NCI-H446 treated with DMSO at 0.1 percent for 48 hours (cell line): Measurements from ENCODE around the gene GAS7.
"Not testable (repeated sequence)": the region's sequence is repeated elsewhere in the genome, so short reads cannot be mapped to it uniquely, and the experiment has no call there.

Source experiments
- DNase-seq: peaks from one replicate; lab custom pipeline; 2025; lab: John Stamatoyannopoulos, UW

Gene GAS7

DNA sequence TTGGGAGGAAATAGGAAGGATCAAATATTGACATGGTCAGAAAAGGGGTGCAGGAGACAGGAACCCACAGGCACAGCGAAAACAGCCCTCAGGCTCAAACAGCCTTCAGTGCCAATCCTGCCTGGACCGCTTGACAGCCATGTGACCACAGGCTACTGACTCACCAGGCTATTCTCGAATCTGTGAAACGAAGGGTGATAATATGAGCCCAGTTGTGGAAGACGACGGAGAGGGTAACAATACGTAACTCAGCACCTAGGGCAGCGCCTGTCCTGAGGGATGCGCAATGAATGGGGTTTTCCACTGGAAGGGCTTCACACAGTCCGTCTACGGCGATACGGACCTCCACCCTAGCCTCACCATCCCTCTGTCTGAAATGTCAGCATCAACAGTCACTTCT is 176.0 kb downstream of the GAS7 start:
- DNase-seq, result no peak

DNA sequence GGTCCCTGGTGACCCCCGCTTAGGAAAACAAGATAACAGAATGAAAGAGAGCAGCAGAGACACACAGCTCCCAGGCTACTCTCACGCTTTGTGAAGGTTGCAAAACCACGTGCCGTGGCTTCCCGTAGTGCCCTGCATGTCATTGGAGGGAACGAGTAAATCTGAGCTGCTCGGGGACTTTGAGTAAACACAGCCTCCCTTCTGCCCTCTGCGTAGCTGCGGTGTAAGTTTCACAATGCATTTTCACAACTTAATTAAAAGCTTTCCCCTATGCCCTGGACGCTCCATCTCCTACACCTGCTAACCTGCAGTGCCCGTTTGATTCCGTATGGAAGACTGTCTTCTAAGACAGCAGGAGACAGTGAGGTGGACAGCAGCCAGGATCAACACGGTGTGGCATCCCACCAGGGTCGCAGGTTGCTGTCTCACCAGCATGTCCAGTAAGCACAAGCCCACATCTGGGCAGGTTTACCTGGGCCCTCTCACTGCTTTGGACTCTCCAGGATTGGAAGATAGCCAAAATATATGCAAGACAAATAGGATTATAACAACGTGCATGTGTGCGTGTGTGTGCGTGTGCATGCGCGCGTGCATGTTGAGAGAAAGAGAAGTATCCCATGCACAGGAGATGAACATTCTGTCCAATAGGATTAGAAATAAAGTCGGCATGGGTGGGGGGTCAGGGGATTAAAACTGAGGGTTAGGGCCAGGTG is 177.0 kb downstream of the GAS7 start:
- DNase-seq, result no peak

DNA sequence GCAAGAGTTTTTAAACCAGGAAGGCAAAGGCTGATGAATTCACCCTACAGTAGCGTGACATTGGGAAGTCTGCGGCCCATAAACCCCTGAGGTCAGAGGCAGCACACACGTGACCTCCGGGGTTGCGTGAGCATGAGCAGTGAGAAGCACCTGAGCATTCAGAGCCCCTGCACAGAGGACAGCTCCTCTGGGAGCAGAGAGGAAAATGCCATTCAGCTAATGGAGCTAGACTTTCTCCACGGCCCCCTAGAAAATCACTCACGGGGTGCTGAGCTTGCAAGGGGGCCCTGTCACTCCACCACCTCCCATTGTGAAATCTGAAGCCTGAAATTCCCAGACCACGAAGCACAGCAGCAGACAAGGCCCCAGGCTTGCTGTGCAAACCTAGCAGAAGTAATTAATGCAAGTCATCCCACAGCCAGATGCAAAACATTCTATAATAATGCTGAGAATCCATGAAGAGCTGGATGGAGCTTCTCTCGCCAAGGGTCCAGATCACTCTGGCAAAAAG is 178.4 kb downstream of the GAS7 start:
- no peak for DNase-seq

DNA sequence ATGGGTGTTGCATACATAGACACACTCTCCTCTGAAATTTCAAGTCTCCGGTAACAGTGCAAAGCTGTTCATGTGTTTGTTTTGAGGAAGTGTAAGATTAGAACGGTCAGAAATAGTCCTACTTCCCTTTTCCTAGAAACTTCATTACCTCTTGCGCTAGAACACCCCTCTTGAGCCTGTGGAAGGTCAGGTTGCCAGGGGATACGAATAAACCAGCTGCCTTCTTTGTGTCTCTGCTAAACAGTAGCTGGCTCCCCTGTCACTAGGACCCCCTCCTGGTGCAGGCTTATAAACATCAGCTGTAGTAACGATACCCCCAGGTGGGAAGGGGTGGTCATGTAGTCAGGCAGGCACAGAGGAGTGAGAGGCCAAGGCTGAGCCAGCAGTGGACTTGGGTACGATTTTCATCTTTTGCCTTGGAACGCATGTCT is 179.9 kb downstream of the GAS7 start:
- DNase-seq, result no peak

DNA sequence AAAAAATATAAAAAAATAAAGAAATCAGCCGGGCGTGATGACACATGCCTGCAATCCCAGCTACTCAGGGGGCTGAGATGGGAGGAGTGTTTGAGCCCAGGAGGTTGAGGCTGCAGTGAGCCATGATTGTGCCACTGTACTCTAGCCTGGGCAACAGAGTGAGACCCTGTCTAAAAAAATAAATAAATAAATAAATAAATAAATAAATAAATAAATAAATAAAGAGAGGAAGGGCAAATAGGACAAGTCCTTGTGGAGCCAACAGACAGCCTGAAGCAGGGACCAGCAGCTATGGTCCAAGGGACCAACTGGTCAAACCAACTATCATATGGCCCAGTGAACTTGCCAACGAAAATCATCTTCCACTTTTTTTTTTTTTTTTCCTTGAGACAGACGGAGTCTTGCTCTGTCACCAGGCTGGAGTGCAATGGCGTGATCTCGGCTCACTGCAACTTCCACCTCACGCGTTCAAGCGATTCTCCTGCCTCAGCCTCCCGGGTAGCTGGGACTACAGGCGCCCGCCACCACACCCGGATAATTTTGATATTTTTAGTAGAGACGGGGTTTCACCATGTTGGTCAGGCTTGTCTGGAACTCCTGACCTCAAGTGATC is 181.3 kb downstream of the GAS7 start:
- DNase-seq, result not testable (repeated sequence)

DNA sequence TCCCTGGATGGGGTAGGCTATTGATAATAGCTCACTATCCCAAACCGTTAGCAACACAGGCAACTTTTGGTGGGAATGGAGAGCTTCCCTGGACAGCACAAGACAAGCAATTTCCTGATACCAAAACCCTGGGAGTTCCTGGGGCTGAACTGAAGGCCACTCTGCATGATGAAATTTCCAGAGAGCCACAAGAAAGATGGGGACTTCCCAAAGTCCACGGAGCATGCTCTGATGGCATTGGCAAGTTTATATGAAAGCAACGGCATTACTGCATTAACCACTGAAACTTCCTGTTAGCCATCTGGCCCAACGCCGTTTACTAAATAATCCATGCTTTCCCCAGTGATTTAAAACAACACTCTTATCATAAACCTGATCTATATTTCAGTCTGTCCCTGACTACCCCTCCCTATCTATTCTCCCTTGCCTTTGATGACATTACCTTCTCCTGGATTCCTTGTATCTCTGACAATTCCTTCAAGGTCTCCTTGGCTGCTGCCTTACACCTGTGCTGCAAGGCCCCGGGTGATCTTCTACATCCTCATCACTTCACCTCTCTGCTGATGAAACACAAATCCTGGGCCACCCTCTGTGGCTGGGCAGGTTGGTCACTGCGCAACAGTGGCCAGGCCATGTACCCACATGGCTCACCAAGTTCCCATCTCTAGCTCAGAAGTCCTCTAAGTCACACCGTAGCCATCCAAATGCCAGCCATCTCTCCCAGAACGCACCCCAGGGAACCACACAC is 184.9 kb downstream of the GAS7 start:
- no peak for DNase-seq

DNA sequence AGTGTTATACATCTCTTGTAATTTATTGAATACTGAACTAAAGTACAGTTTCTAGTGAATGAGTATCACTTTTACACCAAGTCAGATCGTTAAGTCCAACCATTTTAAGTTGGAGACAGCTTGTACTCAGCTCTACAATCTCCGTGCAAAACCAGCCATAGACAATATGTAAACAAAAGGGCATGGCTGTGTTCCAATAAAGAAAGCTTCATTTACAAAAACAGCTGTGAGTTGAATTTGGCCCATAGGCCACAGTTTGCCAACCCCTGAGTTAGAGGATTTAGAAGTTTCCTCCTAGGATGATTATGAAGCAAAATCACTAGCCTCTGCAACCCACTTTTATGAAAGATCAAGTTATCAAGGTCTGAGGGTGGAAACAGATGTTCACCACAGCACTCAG is 187.7 kb downstream of the GAS7 start:
- no peak for DNase-seq

DNA sequence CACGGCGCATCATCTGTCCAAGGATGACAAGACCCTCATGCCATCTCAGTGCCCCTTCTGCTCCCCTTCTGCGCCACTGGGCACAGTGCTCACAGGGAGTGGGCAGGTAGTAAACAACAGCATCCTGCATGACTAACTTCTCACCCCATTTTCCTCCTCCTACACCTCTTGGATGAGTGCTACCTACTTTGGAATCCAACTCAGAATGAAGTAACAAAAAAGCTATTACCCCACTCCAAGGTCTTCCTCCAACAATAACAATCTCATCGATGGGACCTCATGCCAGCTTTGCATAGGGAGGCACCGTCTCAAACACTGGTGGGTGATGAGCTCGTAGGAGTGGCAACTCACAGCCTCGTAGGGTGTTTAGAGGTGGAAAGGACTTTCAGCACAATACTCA is 194.7 kb downstream of the GAS7 start:
- no peak for DNase-seq

DNA sequence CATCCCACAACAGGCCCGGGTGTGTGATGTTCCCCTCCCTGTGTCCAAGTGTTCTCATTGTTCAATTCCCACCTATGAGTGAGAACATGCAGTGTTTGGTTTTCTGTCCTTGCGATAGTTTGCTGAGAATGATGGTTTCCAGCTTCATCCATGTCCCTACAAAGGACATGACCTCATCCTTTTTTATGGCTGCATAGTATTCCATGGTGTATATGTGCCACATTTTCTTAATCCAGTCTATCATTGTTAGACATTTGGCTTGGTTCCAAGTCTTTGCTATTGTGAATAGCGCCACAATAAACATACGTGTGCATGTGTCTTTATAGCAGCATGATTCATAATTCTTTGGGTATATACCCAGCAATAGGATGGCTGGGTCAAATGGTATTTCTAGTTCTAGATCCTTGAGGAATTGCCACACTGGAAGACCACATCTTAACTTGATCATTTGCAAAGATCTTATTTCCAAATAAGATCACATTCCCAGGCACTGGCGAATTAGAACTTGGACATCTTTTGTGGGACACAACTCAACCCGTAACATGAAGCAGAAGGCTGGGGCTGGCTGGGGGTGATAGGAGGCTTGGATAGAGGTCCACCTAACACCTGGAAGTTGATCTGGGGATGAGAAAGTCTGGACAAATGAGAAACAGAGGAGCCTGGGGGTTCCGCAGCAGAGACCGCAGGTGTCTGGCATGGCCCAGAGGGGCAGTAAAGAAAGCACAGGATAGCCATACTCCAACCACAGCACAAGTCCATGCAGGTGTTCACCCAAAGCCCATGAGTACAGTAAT is 195.6 kb downstream of the GAS7 start:
- DNase-seq, result not testable (repeated sequence)

DNA sequence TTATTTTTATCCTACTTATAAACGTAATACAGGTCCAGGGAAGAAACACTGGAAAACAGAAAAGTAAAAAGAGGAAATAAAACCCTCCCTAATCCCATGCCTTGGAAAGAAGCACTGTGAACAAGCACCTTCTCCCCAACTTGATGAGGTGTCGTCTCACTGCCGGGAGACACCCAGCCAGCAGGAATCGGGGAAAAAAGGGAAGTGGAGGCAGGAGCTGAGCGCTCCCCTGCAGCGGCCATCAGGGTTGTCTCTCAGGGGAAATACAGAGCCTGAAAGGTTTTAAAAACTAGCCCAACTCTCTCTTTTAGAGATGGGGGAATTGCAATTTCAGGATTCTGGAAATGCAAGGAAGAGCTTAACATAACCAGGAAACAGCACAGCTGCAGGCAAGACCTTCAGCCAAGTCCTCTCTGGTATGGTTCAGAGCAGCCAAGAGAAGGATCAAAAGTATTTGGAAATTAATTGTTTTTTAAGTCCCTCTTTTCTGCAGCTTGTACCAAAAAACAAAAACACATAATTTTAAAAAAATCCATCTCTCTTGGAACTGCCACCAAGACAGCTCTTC is 197.0 kb downstream of the GAS7 start:
- no peak for DNase-seq

DNA sequence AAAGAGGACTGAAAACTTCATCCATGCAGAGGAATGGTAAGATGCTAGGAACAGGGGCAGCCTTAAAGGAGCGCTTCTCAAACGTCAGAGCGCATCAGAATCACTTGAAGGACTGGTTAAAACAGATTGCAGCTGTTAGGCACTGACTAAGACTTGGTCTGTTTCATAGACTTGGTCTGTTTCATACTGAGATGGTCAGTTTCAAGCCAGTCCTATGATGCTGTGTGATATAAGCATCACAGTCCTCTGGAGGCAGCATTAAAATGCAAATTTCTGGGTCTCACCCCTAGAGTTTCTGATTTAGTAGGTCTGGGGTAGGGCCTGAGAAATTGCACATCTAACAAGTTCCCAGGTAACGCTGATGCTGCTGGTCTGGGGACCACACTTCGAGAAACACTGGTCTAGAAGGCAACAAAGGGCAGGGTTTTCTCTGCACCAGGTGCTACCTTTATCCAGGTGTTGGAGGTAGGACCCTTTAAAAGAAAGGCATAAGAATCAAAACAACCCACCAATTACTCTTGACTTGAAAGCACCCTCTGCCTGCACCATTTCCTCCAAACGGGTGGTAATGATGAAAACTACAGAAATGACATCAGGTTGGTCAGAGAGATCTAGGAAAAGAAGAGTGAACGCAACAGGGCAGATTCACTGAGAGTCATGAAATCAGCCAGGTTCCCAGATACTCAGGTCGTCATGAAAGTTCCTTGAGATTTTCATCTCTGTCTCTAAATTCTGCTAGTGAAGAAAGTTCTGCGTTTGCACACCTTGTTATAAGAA is 198.3 kb downstream of the GAS7 start:
- DNase-seq, result no peak

DNA sequence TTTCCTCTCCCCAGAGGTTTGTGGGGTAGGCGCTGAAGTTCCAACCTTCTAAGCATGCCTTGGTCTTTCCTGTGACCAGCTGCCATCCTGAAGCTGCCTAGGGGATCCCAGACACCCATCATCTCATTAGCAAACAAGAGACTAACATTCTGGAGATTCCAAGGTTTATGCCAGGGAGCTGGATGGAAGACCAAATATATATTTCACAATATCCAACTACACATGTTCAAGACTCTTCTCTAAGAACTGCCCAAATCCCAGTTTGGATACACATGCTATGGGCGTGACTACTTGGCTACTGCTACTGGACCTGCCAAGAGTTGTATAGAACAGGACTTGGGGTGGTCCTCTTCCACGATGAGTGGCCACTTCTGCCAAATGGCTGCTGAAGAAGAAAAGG is 200.3 kb downstream of the GAS7 start:
- DNase-seq, result no peak

DNA sequence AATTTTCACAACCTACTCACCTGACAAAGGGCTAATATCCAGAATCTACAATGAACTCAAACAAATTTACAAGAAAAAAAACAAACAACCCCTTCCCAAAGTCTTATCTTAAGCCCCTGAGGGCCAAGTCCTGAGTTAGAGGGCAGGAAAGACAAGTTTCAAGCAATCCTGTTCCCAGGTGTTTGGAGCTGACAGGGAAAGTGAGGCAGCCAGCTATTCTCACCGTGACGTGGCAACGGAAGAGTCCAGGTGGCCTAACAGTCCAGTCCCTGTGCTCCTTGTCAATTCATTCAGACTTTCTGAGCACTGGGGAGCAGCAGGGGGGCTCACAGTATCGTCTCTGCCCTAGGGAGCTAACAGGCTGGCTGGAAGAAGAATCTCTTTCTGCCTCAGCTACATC is 203.6 kb downstream of the GAS7 start:
- no peak for DNase-seq

DNA sequence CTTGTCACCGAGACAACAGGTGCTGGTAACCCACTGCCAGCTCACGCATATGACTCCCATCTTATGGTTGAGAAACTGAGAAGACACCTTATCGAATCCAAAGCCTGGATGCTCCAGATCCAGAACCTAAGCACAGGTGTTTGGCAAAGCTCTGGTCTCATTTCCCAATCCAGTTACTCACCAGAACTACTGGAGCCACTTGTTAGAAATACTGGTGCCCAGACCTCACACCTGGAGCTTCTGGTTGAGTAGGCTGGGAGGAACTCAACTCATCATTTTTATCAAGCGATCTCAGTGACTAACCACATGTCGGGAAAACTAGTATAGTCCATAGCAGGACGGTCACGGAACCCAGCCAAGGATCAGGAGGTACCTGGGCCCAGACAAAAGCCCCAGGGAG is 206.6 kb downstream of the GAS7 start:
- DNase-seq, result no peak

DNA sequence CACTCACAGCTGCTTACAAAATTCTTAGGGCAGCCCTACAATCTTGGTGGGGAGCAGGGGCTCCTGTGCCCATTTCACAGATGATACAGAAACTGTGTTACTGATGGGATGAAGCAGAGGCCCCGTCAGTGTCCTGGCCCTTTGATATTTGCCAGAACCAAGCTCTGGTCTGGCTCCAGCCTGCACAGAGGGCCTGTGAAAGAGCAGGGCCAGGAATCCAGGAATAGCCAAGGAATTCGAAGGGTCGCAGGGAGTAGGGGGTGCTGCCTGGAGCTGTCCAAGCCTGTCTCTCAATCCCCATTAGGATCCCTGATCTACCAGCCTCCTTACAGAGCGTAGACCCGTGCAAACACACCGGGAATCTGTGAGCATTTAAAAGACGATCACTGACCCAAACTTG is 207.1 kb downstream of the GAS7 start:
- no peak for DNase-seq

DNA sequence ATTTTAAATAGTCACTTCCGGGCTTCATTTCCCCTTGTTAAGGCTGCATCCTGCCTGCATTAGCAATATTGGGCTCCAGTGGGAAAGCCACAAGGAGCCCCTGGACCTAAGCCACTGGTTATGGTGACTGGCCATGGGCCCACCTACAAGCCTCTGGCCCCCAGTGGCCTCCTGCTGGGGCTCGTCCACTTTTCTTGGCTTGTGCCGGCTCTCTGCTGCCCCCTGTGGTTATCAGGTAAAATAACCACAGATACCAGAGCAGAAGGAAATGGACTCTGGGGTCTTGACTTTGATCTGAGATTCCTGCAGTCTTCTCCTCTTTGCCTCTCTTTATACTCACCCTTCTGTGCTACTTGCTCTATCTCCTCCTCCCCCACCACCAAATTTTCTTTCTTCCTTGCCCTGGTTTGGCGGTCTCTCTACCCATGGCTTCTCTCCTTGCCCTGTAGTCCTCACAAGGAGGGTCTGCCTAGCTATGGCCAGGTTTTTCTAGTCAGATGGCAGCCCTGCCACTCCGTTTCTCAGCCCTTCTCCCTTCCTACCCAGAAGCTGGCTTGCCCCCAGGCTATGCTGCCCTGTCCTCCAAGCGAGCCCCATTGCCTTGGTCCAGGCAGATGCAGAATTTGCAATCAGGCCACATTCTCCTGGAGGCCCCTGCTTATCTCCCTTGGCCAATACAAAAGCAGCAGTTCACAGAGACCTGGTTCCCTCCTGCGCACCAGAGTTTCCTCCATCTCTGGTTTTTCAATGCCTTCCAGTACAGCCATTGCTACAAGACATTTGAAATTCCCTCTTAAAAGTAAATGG is 210.4 kb downstream of the GAS7 start:
- DNase-seq, result no peak

DNA sequence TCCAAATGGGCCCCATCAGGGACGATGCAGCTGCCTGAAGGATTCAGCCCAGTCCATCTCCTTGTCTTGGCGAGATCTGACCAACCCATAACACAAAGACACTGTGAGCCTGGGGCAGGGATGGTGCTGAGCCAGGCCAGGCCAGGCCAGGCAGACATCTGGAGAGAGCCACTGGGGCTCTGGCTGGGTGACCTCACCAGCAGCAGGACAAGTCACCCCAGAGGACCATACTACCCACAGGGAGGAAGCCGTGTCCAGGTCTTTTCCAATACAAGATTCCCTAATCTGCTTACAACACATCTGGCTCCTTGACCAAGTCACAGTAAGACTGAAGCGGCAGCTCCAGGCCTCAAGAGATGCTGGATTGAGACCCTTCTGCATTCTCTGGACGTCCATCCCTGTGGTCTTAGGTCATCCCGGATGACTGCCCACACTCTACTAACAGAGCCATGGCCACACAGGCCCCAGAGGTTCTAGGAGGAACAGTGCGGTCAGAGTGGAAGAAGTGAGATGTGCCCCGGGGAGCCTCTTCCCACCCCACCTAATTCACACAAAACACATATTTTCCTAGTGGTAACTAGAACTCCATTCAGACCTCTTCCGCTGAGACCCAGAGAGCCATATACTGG is 211.5 kb downstream of the GAS7 start:
- DNase-seq, result no peak

DNA sequence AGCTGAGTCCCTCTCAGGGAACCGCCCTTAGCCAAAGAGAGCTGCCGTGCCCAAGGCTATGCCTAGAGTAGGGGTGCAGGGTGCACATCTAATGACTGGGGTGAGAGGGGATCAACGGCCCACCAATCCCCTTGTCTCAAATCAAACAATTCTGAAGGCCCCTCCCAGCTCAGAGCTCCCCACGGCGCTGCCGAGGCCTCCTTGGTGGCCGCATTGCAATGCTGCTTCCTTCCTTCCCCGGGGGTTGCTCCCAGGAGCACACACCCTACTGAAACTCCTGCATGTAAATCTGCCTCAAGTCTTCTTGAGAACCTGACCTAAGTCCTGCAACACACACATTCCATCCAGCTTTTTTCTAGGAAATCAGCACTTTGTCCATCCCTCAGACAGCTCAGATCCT is 212.8 kb downstream of the GAS7 start:
- DNase-seq, result no peak

DNA sequence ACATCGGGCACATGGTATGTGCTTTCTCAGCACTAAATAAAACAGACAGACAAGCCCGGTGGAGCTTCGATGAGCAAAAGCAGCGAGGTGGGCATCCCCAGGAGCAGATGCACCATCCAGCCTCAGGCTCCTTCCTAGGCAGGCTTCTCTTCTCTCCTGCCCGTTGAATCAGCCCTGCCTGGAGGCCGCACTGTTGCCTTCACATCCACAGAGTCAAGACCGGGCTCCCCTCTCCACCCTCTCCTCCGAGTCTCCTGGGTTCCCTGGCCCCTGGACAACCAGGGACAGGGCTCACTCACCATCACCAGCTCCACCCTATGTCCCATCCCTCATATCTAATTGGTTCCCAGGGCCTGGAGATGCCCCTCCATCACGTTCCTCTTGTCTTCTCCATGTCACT is 213.6 kb downstream of the GAS7 start:
- no peak for DNase-seq

DNA sequence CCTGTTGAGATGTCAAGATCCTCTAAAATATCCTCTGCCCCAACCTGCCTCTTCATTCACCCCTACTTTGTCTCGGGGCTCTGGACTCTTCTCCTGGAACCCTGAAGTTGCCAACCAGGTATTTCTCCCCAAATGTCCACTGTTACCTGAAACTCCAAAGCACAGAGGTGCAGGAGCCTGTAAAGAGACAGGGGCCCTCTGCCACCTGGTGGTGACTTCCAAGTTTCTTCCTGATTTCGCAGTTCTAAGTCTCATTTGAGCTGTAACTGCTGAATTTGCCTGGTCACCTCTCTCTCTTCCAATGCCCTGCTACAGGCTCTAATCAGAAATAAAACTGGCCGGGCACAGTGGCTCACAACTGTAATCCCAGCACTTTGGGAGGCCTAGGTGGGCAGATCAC is 216.2 kb downstream of the GAS7 start:
- DNase-seq, result no peak
